OCI-LY3 (cell line): ENCODE data around the gene TDP1.

Experiments
- CTCF ChIP-seq: fragments of 200-600, 300-600 bp; sonication (generic); IDR thresholded peaks from 2 replicates; pipeline ENCODE4 v1.5.1; 2014; ENCODE audit warnings: antibody characterized with exemption, low read length, low read depth
- EZH2phosphoT487 ChIP-seq: fragments of 200-600 bp; shearing (Covaris generic); IDR thresholded peaks from 2 replicates; pipeline ENCODE4 v1.6.1; 2018; ENCODE audit warnings: antibody characterized with exemption, mixed run types, low read depth

GRCh38 chr14:89912221-89912620 lies 43.5 kb upstream of the TDP1 start:
- TF ChIP-seq EZH2phosphoT487 = no peak
- TF ChIP-seq CTCF = no peak
